Measurements from ENCODE around the gene COX7C.

Gene COX7C

DNA sequence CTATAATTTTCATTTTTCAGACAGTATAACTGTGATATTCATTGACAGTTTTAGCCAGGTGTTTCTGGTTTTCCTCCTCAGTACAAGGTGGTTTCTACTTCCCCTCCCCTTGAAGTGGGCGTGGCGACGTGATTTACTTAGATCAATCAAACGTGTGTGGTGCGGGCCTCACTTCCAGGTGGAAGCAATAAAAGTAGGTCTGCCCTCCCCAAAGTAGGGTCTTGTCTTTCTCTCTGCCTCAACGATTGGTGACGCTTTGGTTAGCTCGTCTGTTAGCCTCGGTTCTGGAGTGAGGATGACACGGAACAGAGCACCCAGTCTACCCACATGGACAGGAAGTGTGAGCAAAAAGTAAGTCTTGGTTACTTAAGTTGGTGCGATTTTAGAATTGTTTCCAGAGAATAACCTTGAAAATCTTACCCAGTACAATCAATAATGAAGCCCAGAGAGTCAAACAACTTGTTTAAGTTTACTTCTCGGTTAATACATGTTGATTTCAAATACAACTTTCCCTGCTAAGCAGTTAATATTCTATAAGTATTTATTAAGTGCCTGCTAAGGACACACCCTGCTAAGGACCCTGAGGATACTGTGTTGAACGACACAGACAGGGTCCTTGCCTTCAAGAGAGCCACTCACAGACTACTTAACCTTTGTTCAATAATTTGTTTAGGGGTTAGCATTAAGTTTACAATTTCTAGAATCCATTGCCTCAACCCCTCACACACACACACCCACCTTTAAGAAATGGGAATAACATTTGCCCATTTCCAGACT is 48.4 kb downstream of the COX7C start:
- DNase-seq, result peak in 2 of 5 experiments; percentile 26 to 29

DNA sequence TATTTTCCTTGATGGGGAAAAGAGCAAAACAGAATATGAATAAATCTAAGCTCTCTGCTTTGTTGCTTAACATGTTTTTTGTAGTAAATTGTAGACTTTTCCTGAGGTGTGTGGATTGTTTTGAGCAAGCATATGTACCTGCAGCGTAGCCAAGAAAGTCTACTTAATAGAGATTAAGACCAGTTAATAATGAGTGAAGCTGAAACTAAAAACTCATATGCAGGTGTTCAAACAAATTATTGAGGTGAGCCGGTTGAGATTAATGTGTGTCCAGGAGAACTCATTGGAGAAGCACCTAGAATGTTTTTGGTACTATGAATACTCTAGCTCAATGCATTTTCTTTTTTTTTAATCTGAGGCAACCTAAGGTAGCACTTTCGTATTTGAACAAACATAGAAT is 49.2 kb downstream of the COX7C start:
- no peak for DNase-seq
